GOT3 (cell line): ENCODE results near the gene TMA7.
"Not testable (repeated sequence)": the region's sequence is repeated elsewhere in the genome, so short reads cannot be mapped to it uniquely, and the experiment has no call there.

Experiments
- DNase-seq: peaks from one replicate; lab custom pipeline; 2025; ENCODE audit warnings: mixed read lengths; lab: John Stamatoyannopoulos, UW

The TMA7 gene

GRCh38 chr3:48436477-48436787 lies 3.6 kb upstream of the TMA7 start:
- no peak for DNase-seq

GRCh38 chr3:48436855-48437254 lies 3.2 kb upstream of the TMA7 start:
- DNase-seq, result no peak

GRCh38 chr3:48437812-48438211 lies 2.2 kb upstream of the TMA7 start:
- no peak for DNase-seq

GRCh38 chr3:48440590-48440958 lies 517 bp downstream of the TMA7 start:
- no peak for DNase-seq

GRCh38 chr3:48441940-48442339 lies 1.9 kb downstream of the TMA7 start:
- no peak for DNase-seq

- no peak for DNase-seq
These were observed 5.3 kb downstream of the TMA7 start for GRCh38 chr3:48445277-48445882.

- no peak for DNase-seq
These were observed 6.0 kb downstream of the TMA7 start for GRCh38 chr3:48446043-48446424.

GRCh38 chr3:48446425-48447193 lies 6.6 kb downstream of the TMA7 start, which contains the start of gene ATRIP:
ATRIP (plus strand) TSS chr3:48446737; CDS start chr3:48446846, 109 bp downstream.
- DNase-seq, result peak; percentile 69

GRCh38 chr3:48451270-48451669 lies 11.2 kb downstream of the TMA7 start:
- DNase-seq, result no peak

GRCh38 chr3:48456456-48456855 lies 16.4 kb downstream of the TMA7 start:
- no peak for DNase-seq

- no peak for DNase-seq
These were observed 19.3 kb downstream of the TMA7 start for GRCh38 chr3:48459331-48459730.

GRCh38 chr3:48459773-48460516 lies 19.9 kb downstream of the TMA7 start:
- no peak for DNase-seq

GRCh38 chr3:48460517-48460902 lies 20.5 kb downstream of the TMA7 start:
- no peak for DNase-seq

GRCh38 chr3:48461767-48462166 lies 21.7 kb downstream of the TMA7 start:
- not testable (repeated sequence) for DNase-seq

GRCh38 chr3:48463703-48464102 lies 23.6 kb downstream of the TMA7 start:
- no peak for DNase-seq

- DNase-seq, result no peak
These were observed 24.7 kb downstream of the TMA7 start for GRCh38 chr3:48464713-48465221.

GRCh38 chr3:48465237-48465530 lies 25.1 kb downstream of the TMA7 start:
- no peak for DNase-seq

- peak; percentile 95 for DNase-seq
These were observed 25.7 kb downstream of the TMA7 start for GRCh38 chr3:48465531-48466378.

- no peak for DNase-seq
These were observed 26.5 kb downstream of the TMA7 start for GRCh38 chr3:48466386-48467109.

- no peak for DNase-seq
These were observed 27.0 kb downstream of the TMA7 start for GRCh38 chr3:48467110-48467454.

- DNase-seq, result no peak
These were observed 27.6 kb downstream of the TMA7 start for GRCh38 chr3:48467473-48468267.
